HG03432 (cell line): ENCODE results near the gene LRRFIP2.

Experiments
- ATAC-seq: cut with Tn5 transposase; IDR thresholded peaks from one replicate; pipeline ENCODE4 v1.9.1; 2021; ENCODE audit warnings: mild to moderate bottlenecking, moderate library complexity; ENCODE audit not compliant: unreplicated experiment

LRRFIP2 gene

GRCh38 chr3:37030588-37030987, 143.8 kb downstream of the LRRFIP2 start:
- ATAC-seq, result no peak

- ATAC-seq, result no peak
These were observed 144.7 kb downstream of the LRRFIP2 start for GRCh38 chr3:37029516-37030163.

- no peak for ATAC-seq
These were observed 145.3 kb downstream of the LRRFIP2 start for GRCh38 chr3:37029111-37029510.

GRCh38 chr3:37028329-37028728, 146.1 kb downstream of the LRRFIP2 start:
- no peak for ATAC-seq

- ATAC-seq, result no peak
These were observed 147.5 kb downstream of the LRRFIP2 start for GRCh38 chr3:37026851-37027250.

GRCh38 chr3:37025561-37026335, 148.6 kb downstream of the LRRFIP2 start:
- no peak for ATAC-seq

- ATAC-seq, result peak; percentile 84
These were observed 149.5 kb downstream of the LRRFIP2 start for GRCh38 chr3:37024820-37025405.

- no peak for ATAC-seq
These were observed 150.3 kb downstream of the LRRFIP2 start for GRCh38 chr3:37024092-37024491.

GRCh38 chr3:37017683-37018082, 156.7 kb downstream of the LRRFIP2 start:
- no peak for ATAC-seq

GRCh38 chr3:37016903-37017302, 157.5 kb downstream of the LRRFIP2 start:
- no peak for ATAC-seq

- no peak for ATAC-seq
These were observed 158.7 kb downstream of the LRRFIP2 start for GRCh38 chr3:37015642-37016041.

- no peak for ATAC-seq
These were observed 159.8 kb downstream of the LRRFIP2 start for GRCh38 chr3:37014620-37015019.
